ENCODE measurements around the gene ADGRB3.

DNA sequence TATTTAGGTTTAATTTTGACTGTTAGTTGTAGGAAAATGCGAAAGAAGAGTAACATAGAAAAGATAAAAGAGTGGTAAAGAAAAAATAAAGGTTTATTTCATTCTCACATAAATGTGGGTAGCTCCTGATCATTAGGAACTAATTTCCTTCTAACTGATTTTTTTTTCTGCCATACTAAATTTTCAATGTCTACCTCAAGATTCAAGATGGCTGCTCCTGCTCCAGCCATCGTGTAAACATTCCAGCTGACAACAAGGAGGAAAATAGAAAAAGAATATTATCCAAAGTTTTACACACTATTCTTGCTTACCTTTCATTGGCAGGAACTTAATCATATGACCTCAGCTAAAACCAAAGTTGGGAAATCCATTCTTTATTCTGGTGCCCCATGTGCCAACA is 673.5 kb downstream of the ADGRB3 start:
- TF ChIP-seq, protein P1, sequence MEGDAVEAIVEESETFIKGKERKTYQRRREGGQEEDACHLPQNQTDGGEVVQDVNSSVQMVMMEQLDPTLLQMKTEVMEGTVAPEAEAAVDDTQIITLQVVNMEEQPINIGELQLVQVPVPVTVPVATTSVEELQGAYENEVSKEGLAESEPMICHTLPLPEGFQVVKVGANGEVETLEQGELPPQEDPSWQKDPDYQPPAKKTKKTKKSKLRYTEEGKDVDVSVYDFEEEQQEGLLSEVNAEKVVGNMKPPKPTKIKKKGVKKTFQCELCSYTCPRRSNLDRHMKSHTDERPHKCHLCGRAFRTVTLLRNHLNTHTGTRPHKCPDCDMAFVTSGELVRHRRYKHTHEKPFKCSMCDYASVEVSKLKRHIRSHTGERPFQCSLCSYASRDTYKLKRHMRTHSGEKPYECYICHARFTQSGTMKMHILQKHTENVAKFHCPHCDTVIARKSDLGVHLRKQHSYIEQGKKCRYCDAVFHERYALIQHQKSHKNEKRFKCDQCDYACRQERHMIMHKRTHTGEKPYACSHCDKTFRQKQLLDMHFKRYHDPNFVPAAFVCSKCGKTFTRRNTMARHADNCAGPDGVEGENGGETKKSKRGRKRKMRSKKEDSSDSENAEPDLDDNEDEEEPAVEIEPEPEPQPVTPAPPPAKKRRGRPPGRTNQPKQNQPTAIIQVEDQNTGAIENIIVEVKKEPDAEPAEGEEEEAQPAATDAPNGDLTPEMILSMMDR (IDR thresholded peaks at IDR 0.05; ENCODE audit: extremely low read depth in 1 of 2, insufficient read depth in 1 of 2, low read depth in 1 of 2, low read length in 2 of 2): no peak
- TF ChIP-seq POLR2A (IDR thresholded peaks at IDR 0.05; ENCODE audit: low read depth, low read length): no peak
- TF ChIP-seq GATA2 (IDR thresholded peaks at IDR 0.05; ENCODE audit: insufficient read depth, insufficient read length, low read depth, low read length): no peak
- no peak for TF ChIP-seq JUN (IDR thresholded peaks at IDR 0.05; ENCODE audit: borderline replicate concordance, insufficient read depth, insufficient read length, low read depth)
- TF ChIP-seq POLR2AphosphoS5 (IDR thresholded peaks at IDR 0.05; ENCODE audit: insufficient read depth, low read depth, low read length): no peak
